COLO668 (cell line): ENCODE measurements around the gene GNA12.
"Not testable (repeated sequence)": the region's sequence is repeated elsewhere in the genome, so short reads cannot be mapped to it uniquely, and the experiment has no call there.

Experiments used
- DNase-seq: peaks from one replicate; lab custom pipeline; 2025; ENCODE audit not compliant: unreplicated experiment; lab: John Stamatoyannopoulos, UW

Gene GNA12

GRCh38 chr7:2701424-2701823 lies 142.7 kb downstream of the GNA12 start:
- no peak for DNase-seq

GRCh38 chr7:2700141-2700850 lies 143.8 kb downstream of the GNA12 start:
- no peak for DNase-seq

- DNase-seq = no peak
These were observed 144.9 kb downstream of the GNA12 start for GRCh38 chr7:2699289-2699620.

- peak; percentile 49 for DNase-seq
These were observed 145.4 kb downstream of the GNA12 start for GRCh38 chr7:2698581-2699288.

- not testable (repeated sequence) for DNase-seq
These were observed 150.0 kb downstream of the GNA12 start for GRCh38 chr7:2694122-2694436.

- DNase-seq = peak; percentile 58
These were observed 150.5 kb downstream of the GNA12 start for GRCh38 chr7:2693420-2694121.

- DNase-seq = no peak
These were observed 151.6 kb downstream of the GNA12 start for GRCh38 chr7:2692543-2692942.

- DNase-seq = not testable (repeated sequence)
These were observed 152.1 kb downstream of the GNA12 start for GRCh38 chr7:2691932-2692439.

GRCh38 chr7:2691011-2691707 lies 152.9 kb downstream of the GNA12 start:
- DNase-seq = no peak

GRCh38 chr7:2689951-2690705 lies 154.0 kb downstream of the GNA12 start:
- DNase-seq = peak; percentile 46

GRCh38 chr7:2689343-2689847 lies 154.7 kb downstream of the GNA12 start:
- no peak for DNase-seq

- DNase-seq = no peak
These were observed 155.4 kb downstream of the GNA12 start for GRCh38 chr7:2688409-2689342.

GRCh38 chr7:2687881-2688318 lies 156.2 kb downstream of the GNA12 start, which contains the start of gene AMZ1:
TSS of gene AMZ1 (plus strand) at chr7:2688202. CDS start at chr7:2700452, 12,250 bp downstream.
- DNase-seq = peak; percentile 42

- DNase-seq = peak; percentile 93
These were observed 156.7 kb downstream of the GNA12 start for GRCh38 chr7:2687338-2687869.

GRCh38 chr7:2686101-2686500 lies 158.0 kb downstream of the GNA12 start:
- no peak for DNase-seq

- DNase-seq = no peak
These were observed 159.6 kb downstream of the GNA12 start for GRCh38 chr7:2684501-2684900.

- DNase-seq = no peak
These were observed 161.9 kb downstream of the GNA12 start for GRCh38 chr7:2681929-2682799.
